ENCODE measurements around the gene NARS2. TPM values are rescaled to one million over a fixed set of nuclear protein-coding genes. Genes with fewer than 3 reads are reported as not detected.

NARS2 gene
- total and polyA plus RNA-seq, 9 of the 15 experiments (the other 6 are each of a cell fraction or from before 2014, with no cell fraction given), result 26.8 to 48.0 (median 34.2) TPM

- H3K79me2 ChIP-seq (ENCODE audit: control insufficient read depth, insufficient read depth, low read length), result peaks cover 11% of the 10 kb centered on the region; the same call in 2 of the 3 replicates
- ATAC-seq (no peak), FAIRE-seq (no peak), DNase-seq (ENCODE audit: extremely low read depth in 1 of 4, low spot score in 3 of 4) (no peak)
- in situ Hi-C loops (cut with MboI), result no loop called here
- peaks cover 52% of the 10 kb centered on the region for H3K36me3 ChIP-seq (ENCODE audit: control insufficient read depth, insufficient read depth, low read length)
- H3K9ac ChIP-seq (ENCODE audit: insufficient read depth in 1 of 2, low read depth in 2 of 2, low read length in 2 of 2), result no peak overlapping the region
- no peaks in the 10 kb centered on the region for H3K4me1 ChIP-seq (replicated peaks in 1 of 2; ENCODE audit: control insufficient read depth in 2 of 2, insufficient read depth in 2 of 2, low read length in 2 of 2)
- no peak overlapping the region for H2AFZ ChIP-seq (ENCODE audit: low read depth, low read length)
- no peaks in the 10 kb centered on the region for H3K9me1 ChIP-seq (ENCODE audit: control insufficient read depth, insufficient read depth, low read length)
- TSS peak; percentile 13 for BruUV-seq (replicated peaks)
- WGBS (ENCODE audit: insufficient coverage, low coverage, missing lambda C conversion rate), result 85% methylated on average over 3 of the region's 3 CpGs
- POLR2A ChIA-PET, result interaction anchor here (0.6 kb wide), 1 partner anchor 132 kb away, joined by 3 read pairs; no protein-coding TSS in a partner anchor
- no peak overlapping the region for H3K4me3 ChIP-seq
- no peaks in the 10 kb centered on the region for H3K27me3 ChIP-seq (ENCODE audit: control insufficient read depth in 2 of 2, insufficient read depth in 2 of 2, low read length in 2 of 2)
- CTCF ChIA-PET (ENCODE audit: low intra/inter-chr PET ratio), result no interaction called here
- H3K9me3 ChIP-seq (replicated peaks; ENCODE audit: control insufficient read depth, insufficient read depth, low read depth, low read length), result no peaks in the 10 kb centered on the region
- H4K20me1 ChIP-seq (replicated peaks; ENCODE audit: control insufficient read depth, insufficient read depth, low read length), result no peaks in the 10 kb centered on the region
- H3K27ac ChIP-seq (ENCODE audit: extremely low read depth, low read depth, low read length), result no peak overlapping the region
- no peak overlapping the region for H3K4me2 ChIP-seq (ENCODE audit: insufficient read depth, low read length)
- intact Hi-C loops (cut with micrococcal nuclease), result no loop called here
- TF ChIP-seq NFIC (IDR thresholded peaks at IDR 0.05) (no peak), ZNF280A (IDR thresholded peaks at IDR 0.05; ENCODE audit: low read depth, partially characterized antibody) (no peak), SMARCC2 (IDR thresholded peaks at IDR 0.05; ENCODE audit: low read depth) (no peak), CHD7 (IDR thresholded peaks at IDR 0.05; ENCODE audit: low read depth, low read length) (no peak), DNMT1 (IDR thresholded peaks at IDR 0.05) (no peak), NFYB (IDR thresholded peaks at IDR 0.05; ENCODE audit: extremely low read depth, insufficient read length) (no peak), NCOA6 (IDR thresholded peaks at IDR 0.05) (no peak), TAF9B (IDR thresholded peaks at IDR 0.05; ENCODE audit: partially characterized antibody) (no peak), TBL1XR1 (IDR thresholded peaks at IDR 0.05; ENCODE audit: low read length in 2 of 2) (no peak), ZSCAN29 (IDR thresholded peaks at IDR 0.05) (no peak), NBN (IDR thresholded peaks at IDR 0.05; ENCODE audit: low read depth) (no peak)
Observed at GRCh38 chr11:78555592-78555991, 19.1 kb downstream of the NARS2 start.

Measured in K562 (cell line).